Vagina (tissue), 2 donors: ENCODE data around the gene SUPT7L. TPM values are rescaled to one million over a fixed set of nuclear protein-coding genes. Genes with fewer than 3 reads are reported as not detected.

ENCODE experiments used
- DNase-seq, 2 donors: peaks; one replicate each; pipeline ENCODE4 v3.0.0-alpha.2; 2017; ENCODE audit errors: extremely low spot score in 2 of 2
- H3K27ac ChIP-seq: fragments of 200-600 bp; sonication (generic); one replicate; pipeline ENCODE4 v1.5.1; 2019
- H3K27me3 ChIP-seq: fragments of 200-600 bp; sonication (generic); one replicate; pipeline ENCODE4 v1.5.1; 2019
- H3K36me3 ChIP-seq, 2 donors: fragments of 200-600 bp; sonication (generic); one replicate each; pipeline ENCODE4 v1.5.1; 2017 to 2019
- H3K4me1 ChIP-seq: fragments of 200-600 bp; sonication (generic); one replicate; pipeline ENCODE4 v1.5.1; 2019
- H3K4me3 ChIP-seq, 2 donors: fragments of 200-600 bp; sonication (generic); 1 replicate in 1 of 2; 2 replicates in 1 of 2; pipeline ENCODE4 v1.5.1; 2016 to 2019
- H3K9me3 ChIP-seq: fragments of 200-600 bp; sonication (generic); one replicate; pipeline ENCODE4 v1.5.1; 2019
- CTCF ChIP-seq, 3 experiments: fragments of 450-650 bp in 2 of 3; fragments of 200-600 bp in 1 of 3; sonication (generic) in 1 of 3; IDR thresholded peaks; one replicate each; pipeline ENCODE4 v1.5.1; 2017 to 2019; ENCODE audit warnings: antibody characterized with exemption in 3 of 3, mild to moderate bottlenecking in 2 of 3, moderate library complexity in 2 of 3
- POLR2A ChIP-seq, 2 donors: fragments of 450-650 bp; IDR thresholded peaks; one replicate each; pipeline ENCODE4 v1.6.1; 2017; ENCODE audit warnings: antibody characterized with exemption in 2 of 2, mild to moderate bottlenecking in 2 of 2, moderate library complexity in 2 of 2
- POLR2AphosphoS5 ChIP-seq, 2 donors: sonication (generic); formaldehyde crosslinking; IDR thresholded peaks; one replicate each; pipeline ENCODE4 v1.9.0; 2017; ENCODE audit warnings: antibody characterized with exemption in 2 of 2, mild to moderate bottlenecking in 2 of 2, low read depth in 1 of 2; ENCODE audit not compliant: insufficient read depth in 1 of 2
- intact Hi-C: fragments of 100-400 bp; cut with DNase I; formaldehyde crosslinking; loops from one replicate; pipeline ENCODE4 v1.15.1; 2023
- total RNA-seq: library from RNA; depleted of rRNA; stranded (reverse); fragments of >200 nt; gene quantifications from one replicate; pipeline ENCODE4 v1.2.3, GENCODE V29; 2016

The SUPT7L gene
- total RNA-seq, 1 donor from 2014 or later: 26.5 TPM

GRCh38 chr2:27708257-27708654 lies 44.8 kb upstream of the SUPT7L start:
- Histone ChIP-seq H3K27ac (peak overlapping the region; percentile 87), H3K4me1 (peaks cover 23% of the 10 kb centered on the region), H3K27me3 (no peaks in the 10 kb centered on the region), H3K9me3 (no peaks in the 10 kb centered on the region), H3K4me3 (no peak overlapping the region), H3K36me3 (no peaks in the 10 kb centered on the region)
- intact Hi-C loops: loop anchor here (5.0 to 10.0 kb wide), 2 partner anchors 247 to 684 kb away; partner anchors contain the start of gene FOSL2
- no peak for TF ChIP-seq CTCF (IDR thresholded peaks at IDR 0.05)
- TF ChIP-seq POLR2A (IDR thresholded peaks at IDR 0.05): no peak
- TF ChIP-seq POLR2AphosphoS5 (IDR thresholded peaks at IDR 0.05; ENCODE audit: insufficient read depth in 1 of 2, low read depth in 1 of 2): no peak
- DNase-seq: no peak

DNA sequence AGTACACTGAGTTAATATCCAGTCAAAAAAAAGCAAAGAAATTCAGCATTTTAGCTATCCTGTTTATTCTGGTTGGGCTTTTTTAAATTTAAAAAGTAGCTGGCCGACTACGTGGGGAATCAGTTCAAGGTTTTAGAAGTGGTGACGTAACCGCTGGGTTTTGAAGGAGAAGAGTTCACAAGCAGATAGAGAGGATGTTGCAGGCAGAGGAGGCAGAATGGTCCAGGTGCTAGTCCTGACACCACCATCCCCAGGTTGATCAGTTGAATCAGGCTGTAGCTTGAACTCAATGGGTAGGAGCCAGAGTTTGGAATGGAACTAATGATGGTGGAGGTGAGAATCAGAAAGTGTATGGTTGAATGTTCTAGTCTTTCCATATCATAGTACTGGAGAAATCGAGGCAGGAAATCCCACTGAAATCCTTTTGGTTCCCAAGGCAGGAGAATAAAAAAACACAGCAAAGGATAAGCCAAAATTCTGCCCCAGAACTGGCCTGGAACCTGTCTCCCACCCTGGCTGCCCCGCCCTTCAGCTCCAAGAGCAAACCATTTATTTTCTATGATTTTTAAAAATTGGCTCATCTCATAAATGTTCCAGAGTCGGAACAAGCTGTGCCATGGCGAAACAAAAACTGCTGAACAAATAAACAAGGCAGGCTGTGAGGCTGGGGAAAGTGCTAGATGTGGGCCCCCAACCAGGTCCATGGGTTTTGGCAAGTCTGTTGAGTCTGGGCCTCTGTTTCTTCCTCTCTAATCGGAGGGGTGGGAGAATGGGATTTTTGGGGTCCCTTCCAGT lies 44.2 kb upstream of the SUPT7L start:
- no peak for DNase-seq
- TF ChIP-seq POLR2A (IDR thresholded peaks at IDR 0.05) (no peak), POLR2AphosphoS5 (IDR thresholded peaks at IDR 0.05; ENCODE audit: insufficient read depth in 1 of 2, low read depth in 1 of 2) (peak in 1 of 2 donors; percentile 59)
- Histone ChIP-seq H3K27ac (peak overlapping the region; percentile 87), H3K4me1 (peaks cover 23% of the 10 kb centered on the region), H3K9me3 (no peaks in the 10 kb centered on the region), H3K4me3 (no peak overlapping the region), H3K27me3 (no peaks in the 10 kb centered on the region), H3K36me3 (no peaks in the 10 kb centered on the region)
- intact Hi-C loops: loop anchor here (5.0 to 10.0 kb wide), 2 partner anchors 247 to 685 kb away; partner anchors contain the start of gene FOSL2

DNA sequence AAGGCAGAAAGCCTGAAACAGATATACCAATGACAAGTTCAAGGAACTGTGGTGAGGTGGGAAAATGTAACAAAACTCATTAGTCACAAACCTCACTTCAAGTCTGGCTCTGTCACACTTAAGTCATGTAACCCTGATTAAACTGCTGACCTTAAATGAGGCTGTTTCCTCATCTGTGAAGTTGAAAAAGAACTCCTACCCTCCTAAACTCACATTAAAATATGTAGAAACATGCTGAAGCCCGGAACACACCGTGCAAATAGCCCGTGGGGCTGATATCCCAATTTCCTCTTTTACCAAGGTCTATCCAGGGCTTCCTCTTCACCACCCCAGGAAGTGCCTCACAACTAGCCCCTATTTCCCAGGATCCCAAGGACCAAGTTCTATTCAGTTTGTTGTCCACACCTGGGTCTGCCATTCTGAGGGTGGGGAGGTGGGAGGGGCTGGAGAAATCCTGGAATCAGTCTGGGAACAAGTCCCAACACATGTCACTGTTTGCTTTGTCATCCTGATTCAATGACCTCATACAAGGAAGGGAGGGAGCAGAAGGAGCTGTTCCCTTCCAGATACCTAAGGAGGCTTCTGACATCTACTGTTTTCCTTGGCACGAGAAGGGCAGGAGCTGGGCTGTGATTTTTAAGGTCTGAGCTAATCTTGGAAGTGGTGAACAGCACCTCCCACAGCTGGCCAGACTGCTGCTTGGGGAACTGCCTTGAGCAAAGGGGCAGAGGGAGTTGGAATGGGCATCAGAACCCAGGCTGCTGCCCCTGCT lies 42.6 kb upstream of the SUPT7L start:
- DNase-seq: no peak
- peak; percentile 46 to 93 for TF ChIP-seq POLR2AphosphoS5 (IDR thresholded peaks at IDR 0.05; ENCODE audit: insufficient read depth in 1 of 2, low read depth in 1 of 2)
- TF ChIP-seq CTCF (IDR thresholded peaks at IDR 0.05): no peak
- no peak for TF ChIP-seq POLR2A (IDR thresholded peaks at IDR 0.05)
- peaks cover 23% of the 10 kb centered on the region for H3K4me1 ChIP-seq
- no peak overlapping the region for H3K4me3 ChIP-seq
- no peaks in the 10 kb centered on the region for H3K27me3 ChIP-seq
- intact Hi-C loops: loop anchor here (5.0 to 10.0 kb wide), 2 partner anchors 249 to 686 kb away; partner anchors contain the start of gene FOSL2
- peak overlapping the region; percentile 87 for H3K27ac ChIP-seq
- no peaks in the 10 kb centered on the region for H3K36me3 ChIP-seq
- no peaks in the 10 kb centered on the region for H3K9me3 ChIP-seq

- TF ChIP-seq POLR2AphosphoS5 (IDR thresholded peaks at IDR 0.05; ENCODE audit: insufficient read depth in 1 of 2, low read depth in 1 of 2) (no peak), POLR2A (IDR thresholded peaks at IDR 0.05) (no peak), CTCF (IDR thresholded peaks at IDR 0.05) (no peak)
- Histone ChIP-seq H3K36me3 (no peaks in the 10 kb centered on the region), H3K27me3 (no peaks in the 10 kb centered on the region), H3K27ac (peak overlapping the region; percentile 87), H3K4me3 (no peak overlapping the region), H3K4me1 (peaks cover 23% of the 10 kb centered on the region), H3K9me3 (no peaks in the 10 kb centered on the region)
- no peak for DNase-seq
- intact Hi-C loops: loop anchor here (5.0 to 10.0 kb wide), 2 partner anchors 250 to 743 kb away; no protein-coding TSS in a partner anchor
Measured at GRCh38 chr2:27704342-27704876, 41.0 kb upstream of the SUPT7L start.

DNA sequence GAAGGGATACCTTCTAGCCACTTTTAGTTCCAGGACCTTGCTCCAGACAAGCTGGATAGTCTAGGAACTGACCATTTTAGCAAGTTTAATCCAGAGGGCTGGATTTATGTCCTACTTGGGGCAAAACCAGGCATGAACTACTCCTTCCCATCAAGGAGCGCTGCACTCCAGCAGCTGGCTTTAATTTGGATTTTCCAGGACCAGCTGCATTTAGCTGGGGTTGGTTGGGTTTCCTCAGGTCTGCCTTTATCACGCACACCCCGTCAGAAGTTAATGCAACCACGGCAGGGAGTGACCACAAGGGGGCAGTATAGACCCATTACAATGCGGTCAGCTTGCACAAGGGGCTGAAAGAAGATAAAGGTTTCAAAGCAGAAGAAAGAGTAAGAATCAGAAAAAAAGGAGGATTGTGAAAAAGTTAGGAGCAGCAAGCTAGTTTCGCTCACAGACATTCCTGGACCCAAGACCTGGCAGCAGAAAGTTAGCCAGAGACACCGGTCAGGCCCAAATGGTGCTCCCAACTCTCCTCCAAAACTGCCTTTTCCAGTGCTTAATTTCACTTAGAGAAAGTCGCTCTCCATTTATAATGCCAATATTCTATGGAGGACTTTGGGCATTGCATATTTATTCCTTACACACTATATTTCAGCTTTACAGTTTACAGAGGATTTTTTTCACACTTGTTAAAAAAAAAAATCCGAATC lies 40.4 kb upstream of the SUPT7L start:
- Histone ChIP-seq H3K4me1 (peaks cover 23% of the 10 kb centered on the region), H3K9me3 (no peaks in the 10 kb centered on the region), H3K36me3 (no peaks in the 10 kb centered on the region), H3K4me3 (no peak overlapping the region), H3K27ac (peak overlapping the region; percentile 87), H3K27me3 (no peaks in the 10 kb centered on the region)
- TF ChIP-seq POLR2A (IDR thresholded peaks at IDR 0.05): no peak
- TF ChIP-seq POLR2AphosphoS5 (IDR thresholded peaks at IDR 0.05; ENCODE audit: insufficient read depth in 1 of 2, low read depth in 1 of 2): peak in 1 of 2 donors; percentile 62
- TF ChIP-seq CTCF (IDR thresholded peaks at IDR 0.05): peak; percentile 91 to 95 (median 94)
- no peak for DNase-seq
- intact Hi-C loops: loop anchor here (5.0 to 10.0 kb wide), 2 partner anchors 251 to 744 kb away; no protein-coding TSS in a partner anchor
